HG03039 (cell line): ENCODE measurements around the gene CNDP1.
"Not testable (repeated sequence)": the region's sequence is repeated elsewhere in the genome, so short reads cannot be mapped to it uniquely, and the experiment has no call there.

Experiments
- ATAC-seq: cut with Tn5 transposase; IDR thresholded peaks from one replicate; pipeline ENCODE4 v1.9.1; 2021; ENCODE audit warnings: mild to moderate bottlenecking, moderate library complexity; ENCODE audit not compliant: unreplicated experiment

The CNDP1 gene

DNA sequence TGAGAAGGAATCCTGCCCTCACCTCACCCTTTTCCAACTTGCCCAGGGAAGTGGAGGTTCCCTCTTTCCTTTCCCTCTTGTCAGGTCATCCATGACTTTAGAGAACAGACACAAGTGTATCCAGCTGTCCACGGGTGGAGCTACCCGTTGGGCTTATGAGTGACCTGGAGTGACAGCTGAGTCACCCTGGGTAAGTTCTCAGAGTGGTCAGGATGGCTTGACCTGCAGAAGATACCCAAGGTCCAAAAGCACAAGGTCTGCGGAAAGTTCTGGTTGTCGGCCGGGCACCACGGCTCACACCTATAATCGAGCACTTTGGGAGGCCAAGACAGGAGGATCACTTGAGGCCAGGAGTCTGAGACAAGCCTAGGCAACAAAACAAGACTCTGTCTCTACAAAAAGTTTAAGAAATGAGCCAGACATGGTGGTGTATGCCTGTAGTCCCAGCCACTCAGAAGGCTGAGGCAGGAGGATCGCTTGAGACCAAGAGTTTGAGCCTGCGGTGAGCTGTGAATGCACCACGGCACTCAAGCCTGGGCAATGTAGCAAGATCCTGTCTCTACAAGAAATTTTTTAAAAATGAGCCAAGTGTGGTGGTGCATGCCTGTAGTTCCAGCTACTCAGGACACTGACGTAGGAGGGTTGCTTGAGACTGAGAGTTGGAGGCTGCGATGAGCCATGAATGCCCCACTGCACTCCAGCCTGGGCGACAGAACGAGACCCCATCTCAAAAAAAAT lies 14.0 kb upstream of the CNDP1 start:
- ATAC-seq: no peak

- no peak for ATAC-seq
Measured at GRCh38 chr18:74521068-74521725, 13.1 kb upstream of the CNDP1 start.

GRCh38 chr18:74522635-74523548 lies 11.4 kb upstream of the CNDP1 start:
- ATAC-seq: no peak

DNA sequence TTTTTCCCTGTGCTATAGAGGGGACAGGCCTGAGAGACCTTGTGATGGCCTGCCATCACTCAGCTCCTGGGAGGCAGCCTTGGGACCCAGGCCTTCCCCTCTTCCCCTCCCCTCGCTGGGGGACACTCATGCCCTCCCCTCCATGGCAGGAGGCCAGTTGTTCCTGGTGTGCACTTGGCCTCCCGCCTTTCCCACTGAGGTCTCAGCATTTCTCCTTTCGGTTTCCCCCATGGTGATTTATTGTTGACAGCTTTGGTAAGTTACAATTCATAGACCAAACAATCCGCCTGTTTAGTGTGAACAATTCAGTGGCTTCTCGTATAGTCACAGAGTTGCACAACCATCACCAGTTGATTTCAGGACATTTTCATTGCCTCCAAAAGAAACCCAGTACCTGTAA lies 10.2 kb upstream of the CNDP1 start:
- ATAC-seq: no peak

DNA sequence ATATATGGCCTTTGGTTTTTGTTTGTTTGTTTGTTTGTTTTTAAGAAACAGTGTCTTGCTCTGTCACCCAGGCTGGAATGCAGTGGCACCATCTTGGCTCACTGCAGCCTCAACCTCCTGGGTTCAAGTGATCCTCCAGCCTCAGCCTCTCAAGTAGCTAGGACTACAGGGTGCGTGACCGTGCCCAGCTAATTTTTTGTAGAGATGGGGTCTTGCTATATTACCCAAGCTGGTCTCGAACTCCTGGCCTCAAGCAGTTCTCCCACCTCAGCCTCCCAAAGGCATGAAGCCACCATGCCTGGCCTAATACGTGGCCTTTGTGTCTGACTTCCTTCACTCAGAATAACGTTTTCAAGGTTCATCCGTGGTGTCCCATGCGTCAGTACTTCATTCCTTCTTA lies 9.4 kb upstream of the CNDP1 start:
- not testable (repeated sequence) for ATAC-seq

GRCh38 chr18:74525741-74526140 lies 8.6 kb upstream of the CNDP1 start:
- no peak for ATAC-seq

DNA sequence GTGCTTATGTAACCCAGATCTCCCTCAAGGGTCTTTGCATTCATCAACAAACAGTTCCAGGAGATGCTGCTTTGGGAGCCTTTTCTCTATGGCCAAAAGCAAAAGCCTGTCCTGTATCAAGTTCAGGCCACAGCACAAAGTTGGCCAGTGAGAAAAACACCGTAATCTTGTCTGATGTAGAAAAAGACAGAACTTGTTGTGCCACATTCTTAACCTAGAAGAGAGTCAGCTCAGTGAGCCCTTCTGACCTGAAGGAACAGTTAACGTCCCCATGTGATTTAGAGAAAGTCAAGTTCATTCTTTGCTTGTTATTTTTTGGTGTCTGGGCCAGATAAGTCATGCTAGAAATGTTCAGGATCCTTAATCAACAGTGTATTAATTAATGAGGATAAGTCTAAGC lies 7.8 kb upstream of the CNDP1 start:
- no peak for ATAC-seq

DNA sequence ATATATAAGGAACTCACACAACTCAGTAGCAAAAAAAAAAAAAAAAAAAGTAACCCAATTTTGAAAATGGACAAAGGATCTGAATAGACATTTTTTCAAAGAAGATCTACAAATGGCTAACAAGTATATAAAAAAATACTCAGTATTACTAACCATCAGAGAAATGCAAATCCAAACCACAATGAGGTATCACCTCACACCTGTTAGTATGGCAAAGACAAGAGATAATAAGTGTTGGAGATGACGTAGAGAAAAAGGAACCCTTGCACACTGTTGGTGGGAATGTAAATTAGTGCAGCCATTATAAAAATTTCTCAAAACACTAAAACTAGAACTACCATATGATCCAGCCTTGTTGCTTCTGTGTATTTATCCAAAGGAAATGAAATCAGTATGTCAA lies 5.8 kb upstream of the CNDP1 start:
- ATAC-seq: peak; percentile 68

GRCh38 chr18:74528913-74529312 lies 5.4 kb upstream of the CNDP1 start:
- no peak for ATAC-seq

GRCh38 chr18:74529378-74529777 lies 4.9 kb upstream of the CNDP1 start:
- ATAC-seq: no peak

DNA sequence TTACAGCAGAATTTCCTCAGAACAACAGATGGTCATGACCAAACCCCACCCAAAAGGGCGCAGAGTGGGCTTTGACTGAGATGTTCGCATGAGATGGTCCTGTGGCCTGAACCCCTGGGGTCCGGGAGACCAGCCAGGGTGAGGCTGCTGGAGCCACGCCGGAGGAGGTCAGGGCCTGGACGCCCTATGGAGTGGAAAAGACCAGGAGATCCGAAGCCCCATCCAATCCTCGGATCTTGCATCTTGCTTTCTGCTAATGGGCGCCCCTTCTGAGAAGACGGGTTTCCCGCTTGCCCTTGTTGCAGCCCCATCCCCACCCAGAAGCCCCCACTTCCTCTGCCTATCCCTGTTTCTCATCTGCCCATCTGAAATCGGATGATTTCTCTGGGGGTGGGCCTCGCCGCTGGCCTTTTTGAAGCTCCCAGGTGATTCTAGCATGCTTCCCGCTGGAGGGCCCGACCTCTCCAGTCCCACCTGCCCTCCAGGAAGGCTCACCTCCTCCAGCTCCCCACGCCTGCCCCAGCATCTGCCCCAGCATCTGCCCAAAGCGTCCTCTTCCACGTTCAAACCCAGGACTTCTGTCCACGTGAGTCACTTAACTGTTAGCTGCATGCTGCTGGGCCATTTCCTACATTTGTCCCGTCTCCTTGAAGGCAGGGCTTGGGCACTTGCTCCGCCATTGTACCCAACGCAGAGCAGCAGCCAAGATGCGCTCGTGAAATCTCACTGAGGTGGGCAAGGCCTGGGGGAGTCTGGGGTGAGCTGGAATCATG lies 4.3 kb upstream of the CNDP1 start:
- ATAC-seq: no peak

- ATAC-seq: no peak
Measured at GRCh38 chr18:74530584-74530862, 3.8 kb upstream of the CNDP1 start.

DNA sequence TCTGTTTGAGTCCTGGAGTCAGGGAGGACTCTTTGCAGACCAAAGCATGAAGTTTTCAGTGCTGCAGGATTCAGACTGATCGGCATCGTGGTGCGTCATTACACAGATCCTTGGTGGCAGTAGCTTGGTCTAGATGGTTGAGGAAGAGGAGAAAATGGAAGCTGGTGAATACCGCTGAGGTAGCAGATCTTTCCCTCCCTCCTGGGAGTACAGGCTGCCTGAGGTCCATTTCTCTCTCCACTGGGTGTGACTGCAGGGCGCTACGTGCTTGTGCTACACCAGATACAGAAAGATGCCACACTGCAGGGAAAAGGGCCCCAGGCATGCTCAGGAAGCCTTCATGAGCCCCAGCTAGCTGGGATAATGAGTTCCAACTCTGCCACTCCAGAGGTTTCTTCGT lies 3.3 kb upstream of the CNDP1 start:
- no peak for ATAC-seq

DNA sequence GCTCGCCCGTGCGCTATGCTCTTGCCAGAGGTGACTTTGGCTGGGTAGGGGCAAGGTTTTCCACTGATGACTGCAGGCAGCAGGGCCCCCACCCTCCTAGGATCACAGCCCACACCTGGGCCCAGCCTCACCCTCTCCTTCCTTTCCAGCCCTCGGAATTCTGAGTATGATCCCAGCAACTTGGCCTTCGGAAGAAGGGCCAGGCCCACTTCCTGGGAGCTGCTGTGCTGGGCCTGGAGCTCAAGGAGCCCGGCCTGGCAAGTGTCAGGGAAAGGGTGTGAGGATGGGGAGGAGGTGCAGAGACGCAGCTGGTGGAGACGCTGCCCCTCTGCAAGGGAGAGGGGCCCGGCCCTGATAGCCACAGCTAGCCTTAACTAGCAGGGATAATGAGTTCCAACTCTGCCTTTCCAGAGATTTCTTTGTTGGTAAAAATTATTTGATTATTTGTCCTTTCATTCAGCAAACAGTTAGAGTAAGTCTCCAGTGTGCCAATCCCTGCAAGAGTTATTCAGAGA lies 1.7 kb upstream of the CNDP1 start:
- no peak for ATAC-seq

DNA sequence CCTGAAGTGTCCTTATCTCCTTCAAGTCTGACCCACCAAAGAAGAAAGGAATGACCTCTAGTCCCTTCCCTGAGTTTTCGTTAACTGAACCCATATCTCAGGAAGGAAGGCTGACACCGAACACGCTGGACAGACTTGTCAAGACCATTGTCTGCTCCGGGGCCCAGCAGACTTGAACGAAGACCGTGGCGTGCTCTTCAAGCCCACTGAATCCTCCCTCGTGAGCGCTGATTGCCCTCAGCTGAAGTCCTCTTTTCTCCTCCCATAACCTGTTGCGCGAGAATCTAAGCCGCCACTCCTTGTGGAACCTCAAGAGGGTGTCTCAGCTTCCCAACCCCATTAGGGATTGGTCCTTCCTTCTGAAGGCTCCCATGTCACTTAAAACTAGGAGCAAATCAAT lies 634 bp upstream of the CNDP1 start:
- no peak for ATAC-seq

DNA sequence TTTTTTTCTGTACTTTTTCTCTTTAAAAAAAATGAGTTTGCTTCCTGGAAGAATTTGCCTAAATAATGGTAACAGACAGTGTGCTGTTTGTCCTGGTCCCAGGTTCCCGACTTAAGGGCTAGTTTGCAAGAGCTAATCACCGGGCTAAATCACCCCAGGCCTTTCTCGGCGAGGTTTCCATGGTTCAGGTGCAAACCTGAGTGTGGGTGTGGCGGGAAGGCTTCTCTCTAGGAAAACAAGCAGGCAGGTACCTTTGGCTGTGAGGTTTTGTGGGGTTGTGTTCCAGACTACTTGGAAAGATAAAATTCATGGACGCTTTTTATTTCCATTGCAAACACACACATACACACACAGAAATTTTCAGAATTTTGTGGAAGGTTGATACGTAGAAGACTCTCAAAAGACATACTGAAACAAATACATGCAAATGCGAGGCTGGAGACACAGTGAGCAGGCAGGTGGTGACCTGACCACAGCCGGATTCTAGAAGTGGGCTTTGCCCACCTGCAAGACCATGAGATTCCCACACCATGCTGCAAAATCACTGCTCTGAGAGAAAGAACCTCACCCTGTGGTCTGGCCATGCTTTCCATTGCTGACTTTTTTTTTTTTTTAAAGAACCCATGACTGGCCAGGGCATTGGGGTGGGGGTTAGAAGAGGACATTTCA lies 815 bp downstream of the CNDP1 start:
- ATAC-seq: peak; percentile 76

GRCh38 chr18:74539289-74539688 lies 5.0 kb downstream of the CNDP1 start:
- ATAC-seq: no peak

DNA sequence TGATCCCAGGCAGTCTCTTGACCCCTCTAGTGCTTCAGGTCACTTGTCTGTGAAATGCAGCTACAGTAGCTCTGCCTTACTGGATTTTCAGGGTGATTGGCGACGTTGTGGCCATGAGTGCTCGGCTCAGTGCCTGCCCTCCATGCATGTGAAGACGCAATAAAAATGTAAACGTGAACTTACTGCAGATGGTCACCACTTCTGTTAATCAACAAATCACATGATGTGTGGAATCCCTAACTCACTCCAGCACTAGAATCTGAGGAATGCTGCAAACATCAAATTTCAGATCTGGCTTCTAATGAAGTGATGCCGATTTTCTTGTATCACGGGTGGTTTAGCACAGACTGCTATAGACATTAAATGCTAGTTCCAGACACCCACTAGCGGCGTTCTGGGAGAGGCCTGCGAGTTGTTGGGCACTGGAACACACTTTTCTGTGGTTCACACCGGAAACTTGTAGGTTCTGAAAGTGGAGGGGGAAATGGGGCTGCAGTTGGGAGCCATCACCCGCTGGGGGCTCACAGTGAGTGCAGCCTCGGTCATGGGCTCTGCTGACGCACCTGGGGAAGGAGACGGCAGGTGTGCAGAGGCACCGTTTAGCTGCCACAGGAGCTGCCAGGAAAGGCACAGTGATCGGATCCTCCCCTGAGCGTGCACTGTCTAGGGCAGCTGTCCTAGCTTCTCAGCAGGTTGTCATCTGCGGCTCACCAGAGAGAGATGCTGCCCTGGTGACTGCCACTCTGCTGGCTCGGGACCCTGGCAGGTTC lies 6.5 kb downstream of the CNDP1 start:
- no peak for ATAC-seq

GRCh38 chr18:74541703-74542555 lies 7.6 kb downstream of the CNDP1 start:
- ATAC-seq: no peak
